Coronary artery (tissue), 2 donors: ENCODE results near the gene SSTR4.

Source experiments
- DNase-seq: peaks from one replicate; pipeline ENCODE4 v3.0.0-alpha.2; 2017; ENCODE audit warnings: low spot score
- H3K27ac ChIP-seq, 2 donors: fragments of 200-600 bp; sonication (generic); one replicate each; pipeline ENCODE4 v1.5.1; 2016 to 2019
- H3K4me3 ChIP-seq: fragments of 200-600 bp; sonication (generic); 2 replicates; pipeline ENCODE4 v1.5.1; 2016; ENCODE audit warnings: mild to moderate bottlenecking, moderate library complexity
- TF ChIP-seq, protein P1 (sequence below): fragments of 200-600 bp; sonication (generic); IDR thresholded peaks from one replicate; pipeline ENCODE4 v1.5.1; 2019; ENCODE audit warnings: antibody characterized with exemption

Gene SSTR4

DNA sequence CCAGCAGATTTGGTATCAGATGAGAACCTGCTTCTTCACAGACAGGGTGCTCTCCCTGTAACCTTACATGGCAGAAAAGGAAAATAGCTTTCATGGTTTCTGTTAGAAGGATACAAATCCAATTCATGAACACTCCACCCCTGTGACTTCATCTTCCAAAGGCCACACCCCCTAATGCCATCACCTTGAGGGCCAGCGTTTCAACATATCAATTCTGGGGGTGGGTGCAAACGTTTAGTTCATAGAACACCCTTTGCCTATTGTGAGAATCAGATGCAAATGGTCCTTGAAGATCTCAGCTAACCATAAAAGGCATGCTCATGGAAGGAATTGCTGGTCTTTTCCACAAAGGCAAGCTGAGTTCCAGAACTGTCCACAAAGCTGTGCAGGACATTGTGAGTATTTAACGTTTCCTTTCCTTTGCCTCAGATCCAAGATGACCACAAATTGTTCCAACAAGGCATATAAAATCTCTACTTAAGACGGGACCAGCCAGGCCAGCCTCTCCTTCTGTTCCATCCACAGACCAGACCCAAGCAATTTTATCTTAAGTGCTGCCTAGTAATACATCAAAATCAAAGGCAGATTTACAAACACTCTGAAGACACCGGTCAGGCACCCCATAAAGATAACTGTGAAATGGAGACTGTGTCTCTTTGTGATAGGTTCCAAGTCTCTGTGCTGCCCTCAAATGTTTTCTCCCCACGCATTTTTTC lies 34.7 kb upstream of the SSTR4 start:
- DNase-seq: no peak
- TF ChIP-seq, protein P1, sequence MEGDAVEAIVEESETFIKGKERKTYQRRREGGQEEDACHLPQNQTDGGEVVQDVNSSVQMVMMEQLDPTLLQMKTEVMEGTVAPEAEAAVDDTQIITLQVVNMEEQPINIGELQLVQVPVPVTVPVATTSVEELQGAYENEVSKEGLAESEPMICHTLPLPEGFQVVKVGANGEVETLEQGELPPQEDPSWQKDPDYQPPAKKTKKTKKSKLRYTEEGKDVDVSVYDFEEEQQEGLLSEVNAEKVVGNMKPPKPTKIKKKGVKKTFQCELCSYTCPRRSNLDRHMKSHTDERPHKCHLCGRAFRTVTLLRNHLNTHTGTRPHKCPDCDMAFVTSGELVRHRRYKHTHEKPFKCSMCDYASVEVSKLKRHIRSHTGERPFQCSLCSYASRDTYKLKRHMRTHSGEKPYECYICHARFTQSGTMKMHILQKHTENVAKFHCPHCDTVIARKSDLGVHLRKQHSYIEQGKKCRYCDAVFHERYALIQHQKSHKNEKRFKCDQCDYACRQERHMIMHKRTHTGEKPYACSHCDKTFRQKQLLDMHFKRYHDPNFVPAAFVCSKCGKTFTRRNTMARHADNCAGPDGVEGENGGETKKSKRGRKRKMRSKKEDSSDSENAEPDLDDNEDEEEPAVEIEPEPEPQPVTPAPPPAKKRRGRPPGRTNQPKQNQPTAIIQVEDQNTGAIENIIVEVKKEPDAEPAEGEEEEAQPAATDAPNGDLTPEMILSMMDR: no peak
- H3K4me3 ChIP-seq: no peak overlapping the region
- no peak overlapping the region for H3K27ac ChIP-seq

DNA sequence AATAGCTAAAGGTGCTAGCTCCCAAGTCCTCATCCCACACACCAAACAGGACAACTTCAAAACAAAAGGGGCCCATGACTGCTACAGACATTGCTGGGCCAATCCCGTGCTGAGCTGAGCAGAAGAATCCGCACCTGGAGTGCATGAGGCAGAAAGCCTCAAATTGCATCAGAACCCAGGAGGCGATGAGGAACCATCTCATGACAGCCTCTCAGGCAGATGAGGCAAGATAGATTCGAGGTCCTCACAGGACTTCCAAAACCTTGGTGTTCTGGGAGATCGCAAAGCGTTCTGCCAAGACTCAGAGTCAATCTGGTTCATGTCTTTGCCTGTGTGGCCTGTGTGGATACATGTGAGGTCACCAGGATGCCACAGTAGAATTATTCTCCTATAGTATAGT lies 32.8 kb upstream of the SSTR4 start:
- TF ChIP-seq, protein P1: no peak
- no peak overlapping the region for H3K27ac ChIP-seq
- H3K4me3 ChIP-seq: no peak overlapping the region
- DNase-seq: no peak

DNA sequence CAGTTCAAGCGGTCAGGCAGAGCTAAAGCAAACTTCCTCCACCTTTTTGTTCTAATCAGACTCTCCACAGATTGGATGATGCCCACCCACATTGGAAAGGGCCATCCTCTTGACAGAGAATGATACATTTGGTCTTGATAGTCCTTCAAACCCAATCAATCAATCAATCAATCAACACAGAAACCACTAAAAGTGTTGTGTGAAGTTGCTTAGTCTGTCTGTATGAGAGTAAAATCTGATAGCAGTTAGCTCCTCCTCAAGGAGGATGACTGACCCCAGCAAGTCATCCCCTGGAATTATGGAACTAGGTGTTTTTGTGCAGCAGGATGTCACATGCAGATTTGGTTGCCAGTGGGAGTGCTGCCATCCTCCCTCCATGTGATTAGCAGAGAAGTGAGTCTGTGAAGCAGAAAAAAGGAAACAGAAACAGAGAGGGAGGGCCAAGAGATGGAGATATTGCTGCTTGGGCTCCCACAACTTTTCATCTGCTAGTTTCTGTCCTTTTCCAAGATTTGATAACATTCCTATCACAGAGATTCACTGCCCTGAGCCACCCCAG lies 32.0 kb upstream of the SSTR4 start:
- no peak overlapping the region for H3K4me3 ChIP-seq
- TF ChIP-seq, protein P1: no peak
- no peak overlapping the region for H3K27ac ChIP-seq
- DNase-seq: no peak

DNA sequence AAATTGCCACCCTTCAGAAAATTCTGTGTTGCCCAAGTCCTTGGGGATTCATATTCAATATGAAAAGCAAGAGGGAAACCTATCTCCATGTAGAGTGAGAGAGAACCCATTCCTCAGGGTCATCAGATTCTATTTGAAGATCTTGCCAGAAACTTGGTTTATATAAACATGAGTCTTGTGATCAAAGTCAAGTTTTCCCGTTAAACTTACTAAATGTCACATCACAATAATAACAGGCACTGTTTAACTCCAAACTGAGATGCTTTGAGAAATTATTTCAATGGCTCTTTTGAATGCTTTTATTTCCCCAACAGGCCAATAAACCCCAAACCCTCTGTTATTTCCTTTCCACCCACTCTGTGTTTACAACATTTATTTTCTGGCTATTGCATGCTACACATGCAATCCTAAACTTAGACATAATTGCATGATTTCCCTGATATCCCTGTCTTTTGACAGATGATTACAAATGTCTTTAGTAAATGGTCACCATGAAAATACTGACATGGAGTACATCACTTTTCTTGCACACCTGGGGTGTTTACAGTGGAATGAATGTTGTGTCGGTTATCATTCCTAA lies 31.1 kb upstream of the SSTR4 start:
- DNase-seq: no peak
- Histone ChIP-seq H3K27ac (no peak overlapping the region), H3K4me3 (no peak overlapping the region)
- TF ChIP-seq, protein P1: no peak

DNA sequence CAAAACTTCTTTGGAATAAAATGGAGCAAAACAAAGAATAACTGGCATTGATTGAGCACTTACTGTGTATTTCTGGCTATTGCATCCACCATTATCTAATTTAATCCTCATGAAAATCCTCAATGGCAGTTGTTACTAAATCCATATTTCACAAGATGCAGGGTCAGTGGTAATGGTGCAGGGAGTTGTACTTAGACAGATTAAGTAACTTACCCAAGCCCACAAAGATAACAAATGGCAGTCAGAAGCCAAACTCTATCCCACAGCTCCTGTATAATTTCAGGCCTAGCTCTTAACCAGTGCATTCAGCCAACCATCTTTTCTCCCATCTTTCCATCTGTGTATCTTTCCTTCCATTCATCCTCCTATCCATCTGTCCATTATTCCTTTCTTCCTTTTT lies 29.3 kb upstream of the SSTR4 start:
- no peak for DNase-seq
- H3K4me3 ChIP-seq: no peak overlapping the region
- TF ChIP-seq, protein P1: no peak

DNA sequence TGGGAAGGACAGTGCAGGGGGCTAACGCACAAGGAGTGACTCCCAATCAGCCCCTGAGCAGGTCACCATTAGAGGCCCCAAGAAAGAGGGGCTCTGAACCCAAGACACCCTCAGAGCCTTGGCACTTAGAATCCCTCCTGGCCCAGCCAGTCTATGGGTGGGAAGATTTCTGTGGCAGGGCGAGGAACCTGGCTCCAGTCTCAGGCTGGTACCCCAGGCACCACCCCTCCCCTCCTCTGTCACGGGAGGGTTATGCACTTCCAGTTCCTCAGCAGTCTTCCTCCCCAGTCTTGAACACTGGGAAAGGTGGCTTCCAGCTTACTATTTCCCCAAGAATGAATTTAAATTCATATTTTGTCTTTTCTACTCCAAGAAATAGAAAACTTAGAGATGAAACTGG lies 27.6 kb upstream of the SSTR4 start:
- H3K27ac ChIP-seq: no peak overlapping the region
- no peak for DNase-seq
- H3K4me3 ChIP-seq: no peak overlapping the region
- TF ChIP-seq, protein P1: no peak

More for the DNA sequence above, 29.3 kb upstream of the SSTR4 start:
- H3K27ac ChIP-seq: no peak overlapping the region
